Cerebellar cortex (tissue), 1 donor: Measurements from ENCODE around the gene SBF2.
A peak's percentile ranks its signal among the peaks of the same experiment; 100 is the strongest.

Experiments
- DNase-seq: peaks from one replicate; pipeline ENCODE4 v3.0.0-alpha.2; 2015; ENCODE audit warnings: low spot score

Gene SBF2

DNA sequence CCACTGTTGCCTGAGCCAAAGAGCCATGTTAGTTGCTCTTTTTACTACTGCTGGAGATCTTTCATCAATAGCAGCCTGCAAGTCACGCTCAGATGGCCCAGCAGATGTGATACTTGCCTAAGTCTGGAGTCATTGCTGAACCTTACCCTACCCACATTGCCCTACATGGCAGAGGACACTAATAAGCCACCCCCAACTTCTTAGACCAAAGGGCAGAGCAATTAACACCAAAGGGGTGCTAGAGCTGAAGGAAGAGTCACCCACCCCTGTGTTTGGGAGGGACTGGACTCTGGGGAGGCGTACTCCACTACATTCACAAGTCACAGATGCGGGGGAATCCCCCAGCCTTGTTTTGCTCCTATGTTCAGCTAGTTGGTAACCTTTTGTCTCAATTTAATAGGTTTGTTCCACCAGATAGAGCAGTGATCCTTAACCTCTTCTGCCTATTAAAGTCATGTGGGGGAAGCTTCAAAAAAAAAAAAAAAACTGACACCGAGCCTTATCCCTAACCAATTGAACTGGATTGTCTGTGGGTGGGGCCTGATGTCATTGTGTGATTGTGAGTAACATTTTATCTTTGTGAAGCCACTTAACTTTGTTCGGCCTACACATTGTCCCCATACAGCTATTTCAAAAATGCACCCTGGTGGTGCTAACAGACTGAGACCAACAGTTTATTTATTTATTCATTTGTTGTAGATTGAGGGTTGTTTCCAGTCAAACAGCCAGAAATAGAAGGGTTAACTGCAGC, 23.9 kb upstream of the SBF2 start:
- no peak for DNase-seq

GRCh38 chr11:10317151-10317755, 23.2 kb upstream of the SBF2 start:
- peak; percentile 60 for DNase-seq

GRCh38 chr11:10315083-10315482, 21.1 kb upstream of the SBF2 start:
- no peak for DNase-seq

- peak; percentile 82 for DNase-seq
Measured at GRCh38 chr11:10314199-10315072, 20.4 kb upstream of the SBF2 start.

- no peak for DNase-seq
Measured at GRCh38 chr11:10311802-10312201, 17.8 kb upstream of the SBF2 start.

- peak; percentile 58 for DNase-seq
Measured at GRCh38 chr11:10310301-10310841, 16.4 kb upstream of the SBF2 start.

GRCh38 chr11:10309163-10310093, 15.4 kb upstream of the SBF2 start:
- peak; percentile 79 for DNase-seq

DNA sequence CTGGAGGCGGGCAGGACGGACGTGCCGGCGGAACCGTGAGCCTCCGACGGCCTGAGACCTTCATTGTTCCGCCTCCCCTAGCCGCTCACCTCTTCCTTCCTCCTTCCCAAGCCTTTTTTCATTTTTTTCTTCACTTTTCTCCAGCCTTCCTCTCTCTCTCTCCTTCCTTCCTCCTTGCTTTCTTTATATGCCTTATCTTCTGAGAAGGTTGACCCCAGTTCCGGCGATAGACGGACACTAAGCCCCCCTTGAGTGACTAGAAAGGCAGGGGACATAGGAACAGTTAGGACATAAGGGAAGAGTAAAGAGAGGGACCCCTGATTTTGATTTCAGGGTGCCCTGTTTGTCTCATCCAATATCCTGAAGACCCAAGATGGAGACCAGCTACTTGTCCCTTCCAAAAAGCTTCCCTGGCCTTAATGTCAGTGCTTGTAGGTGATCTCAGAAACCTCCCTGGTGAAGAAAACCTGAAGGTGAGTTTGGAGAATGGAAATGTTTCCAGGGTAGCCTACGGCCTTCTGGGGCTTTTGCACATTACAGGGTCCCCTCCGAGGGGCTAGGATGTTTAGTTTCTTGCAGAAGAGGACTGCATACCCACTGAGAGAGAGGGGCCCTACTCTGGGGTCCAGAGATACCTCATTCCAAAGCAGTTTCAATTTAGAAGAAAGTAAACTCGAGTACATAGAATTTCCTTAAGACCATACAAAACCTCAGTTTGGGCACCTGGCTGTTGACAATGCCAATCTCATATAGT, 14.4 kb upstream of the SBF2 start:
- DNase-seq: peak; percentile 53

DNA sequence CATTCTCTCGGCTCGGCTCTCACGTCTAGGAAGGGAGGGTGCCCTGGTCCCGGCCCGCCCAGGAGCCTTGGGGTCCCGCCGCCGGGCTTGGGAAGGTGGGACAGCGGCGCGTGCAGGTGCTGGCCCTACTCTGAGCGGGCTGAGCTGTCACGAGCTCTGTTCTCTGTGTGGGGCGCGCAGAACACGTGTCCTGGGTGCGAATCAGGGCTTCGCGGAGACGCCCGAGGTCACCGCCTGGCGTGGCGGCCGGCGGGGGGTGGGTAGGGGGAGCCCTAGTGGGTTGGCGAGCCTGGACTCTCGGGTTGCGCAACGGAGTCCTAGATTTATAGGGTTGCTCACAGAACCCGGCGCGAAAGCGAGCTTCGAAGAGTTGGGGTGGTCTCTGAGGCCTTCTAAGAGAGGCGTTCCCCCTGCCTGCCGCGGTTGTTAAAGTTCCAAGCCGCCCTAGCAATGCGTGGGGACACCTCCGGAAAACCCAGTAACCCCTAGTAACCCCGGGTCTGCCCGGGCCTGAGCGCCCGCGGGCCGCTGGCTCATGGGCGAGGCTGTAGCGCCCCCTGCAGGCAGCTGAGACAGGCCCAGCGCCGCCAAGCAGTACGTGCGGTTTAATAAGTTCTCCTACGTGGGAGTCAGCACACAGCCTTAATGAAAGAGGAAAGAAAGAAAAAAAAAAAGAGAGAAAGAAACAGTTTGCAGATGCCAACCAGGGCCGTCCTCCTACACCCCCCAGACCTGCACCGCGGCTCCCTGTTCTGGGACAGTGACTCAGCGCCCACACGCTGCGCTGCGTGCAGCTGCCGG, 13.6 kb upstream of the SBF2 start:
- peak; percentile 78 for DNase-seq

- no peak for DNase-seq
Measured at GRCh38 chr11:10307022-10307399, 13.0 kb upstream of the SBF2 start.

DNA sequence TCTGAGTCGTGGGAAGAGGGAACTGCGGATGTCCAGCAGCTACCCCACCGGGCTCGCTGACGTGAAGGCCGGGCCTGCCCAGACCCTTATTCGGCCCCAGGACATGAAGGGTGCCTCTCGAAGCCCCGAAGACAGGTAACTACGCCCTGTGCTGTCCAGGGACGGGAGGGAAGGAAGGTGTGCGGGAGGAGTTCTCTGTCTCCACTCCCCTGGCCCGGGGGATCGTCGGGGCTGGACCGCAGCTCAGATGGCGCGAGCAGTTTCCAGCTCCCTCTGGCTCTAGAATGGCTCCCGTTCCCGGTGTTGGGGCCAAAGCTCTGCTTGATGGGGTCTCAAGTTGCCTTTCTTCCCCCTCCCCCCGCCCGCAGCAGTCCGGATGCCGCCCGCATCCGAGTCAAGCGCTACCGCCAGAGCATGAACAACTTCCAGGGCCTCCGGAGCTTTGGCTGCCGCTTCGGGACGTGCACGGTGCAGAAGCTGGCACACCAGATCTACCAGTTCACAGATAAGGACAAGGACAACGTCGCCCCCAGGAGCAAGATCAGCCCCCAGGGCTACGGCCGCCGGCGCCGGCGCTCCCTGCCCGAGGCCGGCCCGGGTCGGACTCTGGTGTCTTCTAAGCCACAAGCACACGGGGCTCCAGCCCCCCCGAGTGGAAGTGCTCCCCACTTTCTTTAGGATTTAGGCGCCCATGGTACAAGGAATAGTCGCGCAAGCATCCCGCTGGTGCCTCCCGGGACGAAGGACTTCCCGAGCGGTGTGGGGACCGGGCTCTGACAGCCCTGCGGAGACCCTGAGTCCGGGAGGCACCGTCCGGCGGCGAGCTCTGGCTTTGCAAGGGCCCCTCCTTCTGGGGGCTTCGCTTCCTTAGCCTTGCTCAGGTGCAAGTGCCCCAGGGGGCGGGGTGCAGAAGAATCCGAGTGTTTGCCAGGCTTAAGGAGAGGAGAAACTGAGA, 12.2 kb upstream of the SBF2 start:
- DNase-seq: no peak

GRCh38 chr11:10305262-10305963, 11.4 kb upstream of the SBF2 start:
- DNase-seq: no peak

DNA sequence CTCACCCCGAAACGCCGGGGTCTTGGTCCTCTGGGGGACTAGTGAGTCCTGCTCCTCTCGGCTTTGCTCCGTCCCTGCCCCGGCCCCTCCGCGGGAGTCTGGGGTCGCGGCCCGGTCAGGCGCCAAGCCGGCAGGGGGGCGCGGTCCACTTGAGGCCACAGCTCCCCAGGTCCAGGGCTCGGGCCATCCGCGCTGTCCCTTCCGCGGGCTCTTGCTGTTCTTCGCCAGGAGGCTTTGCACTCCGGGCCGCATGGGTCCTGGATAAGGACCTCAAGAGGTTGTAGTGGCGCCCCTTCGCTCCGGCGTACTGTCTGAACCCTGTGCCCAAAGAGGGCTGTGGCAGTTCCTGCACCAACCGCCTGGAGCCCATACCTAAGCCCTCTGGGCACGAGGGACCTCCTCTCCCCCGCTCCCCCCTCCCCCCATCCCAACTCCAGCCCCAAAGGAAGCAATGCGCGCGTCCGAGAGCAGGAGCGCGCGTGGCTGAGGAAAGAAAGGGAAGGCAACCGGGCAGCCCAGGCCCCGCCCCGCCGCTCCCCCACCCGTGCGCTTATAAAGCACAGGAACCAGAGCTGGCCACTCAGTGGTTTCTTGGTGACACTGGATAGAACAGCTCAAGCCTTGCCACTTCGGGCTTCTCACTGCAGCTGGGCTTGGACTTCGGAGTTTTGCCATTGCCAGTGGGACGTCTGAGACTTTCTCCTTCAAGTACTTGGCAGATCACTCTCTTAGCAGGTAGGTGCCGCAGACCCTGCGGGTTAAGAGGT, 10.7 kb upstream of the SBF2 start, which contains the start of gene ADM:
Gene ADM (plus strand): TSS at position 579 of the 767 bp plus-strand sequence. CDS start 628 bp downstream, outside the sequence.
- peak; percentile 89 for DNase-seq

DNA sequence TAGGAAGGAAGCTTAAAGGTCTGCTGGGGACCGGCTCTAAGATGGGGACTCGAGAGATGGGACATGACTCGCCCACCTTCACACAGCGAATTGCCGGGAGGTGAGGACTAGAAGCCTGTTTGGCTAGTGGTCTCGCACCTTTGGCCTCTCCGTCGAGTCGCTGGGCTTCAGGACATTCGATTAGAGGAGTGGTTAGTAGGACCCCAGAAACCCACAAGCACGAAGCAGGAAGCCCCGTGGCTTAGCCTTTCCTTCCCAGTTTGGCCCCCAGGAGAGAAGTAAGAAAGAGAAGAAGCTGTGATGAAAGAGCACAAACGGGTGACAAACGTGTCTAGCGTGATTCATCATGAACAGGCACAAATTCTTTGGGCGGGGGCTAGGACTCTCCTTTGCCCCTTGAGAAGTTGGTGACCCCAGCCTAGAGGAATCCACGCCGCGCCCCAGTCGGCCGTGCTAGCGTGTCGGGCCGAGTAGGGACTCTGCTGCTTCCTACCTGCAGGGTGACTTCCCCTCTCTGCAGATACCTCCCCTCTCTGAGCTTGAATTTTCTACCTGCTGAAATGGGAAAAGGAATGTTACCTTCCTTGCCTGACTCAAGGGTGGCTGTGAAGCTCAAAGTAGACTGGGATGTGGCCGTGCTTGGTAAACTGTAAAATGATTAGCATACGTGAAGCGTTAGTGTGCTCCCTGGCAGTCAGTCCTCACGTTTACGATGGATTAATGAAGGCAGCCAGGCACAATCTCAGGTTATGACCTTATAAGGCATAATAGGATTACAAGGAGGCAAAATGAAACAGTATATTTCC, 9.7 kb upstream of the SBF2 start:
- DNase-seq: peak; percentile 83

DNA sequence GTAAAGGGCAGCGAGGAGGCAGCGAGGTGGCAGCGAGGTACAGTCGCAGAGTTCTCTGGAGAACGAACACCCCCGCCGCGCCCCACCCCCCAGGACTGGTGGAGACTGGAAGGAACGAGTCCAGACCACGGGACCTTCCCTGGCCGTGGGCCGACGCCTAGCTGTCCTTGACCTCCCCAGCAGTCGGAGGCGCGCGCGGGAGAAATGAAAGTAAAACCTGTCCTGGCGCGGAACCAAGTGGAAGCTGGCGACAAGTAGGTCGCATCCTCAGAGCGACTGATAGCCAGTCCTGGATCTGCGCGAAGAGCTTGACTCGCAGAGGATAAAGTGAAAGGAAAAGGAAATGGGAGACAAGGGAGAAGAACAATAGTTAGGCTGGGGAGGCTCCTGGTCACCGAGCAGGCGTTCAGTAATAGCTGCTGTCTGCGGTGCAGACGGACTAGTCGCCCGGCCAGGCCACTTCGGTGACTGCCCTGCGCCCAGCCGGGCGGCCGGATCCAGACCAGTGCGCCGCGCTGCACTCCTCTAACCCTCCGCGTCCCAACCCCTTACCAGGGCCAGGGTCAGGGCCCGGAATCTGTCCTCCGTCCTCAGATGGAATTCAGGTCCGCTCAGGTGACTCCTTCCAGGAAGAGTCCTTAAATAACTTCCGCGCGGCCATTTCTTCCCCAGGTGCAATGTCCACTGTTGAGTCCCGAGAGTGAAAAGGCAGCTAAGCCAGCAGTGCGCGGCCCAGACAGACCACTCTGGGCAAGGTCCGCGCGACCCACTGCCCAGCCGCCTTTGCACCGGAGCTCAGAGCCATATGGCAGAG, 8.9 kb upstream of the SBF2 start:
- peak; percentile 73 for DNase-seq
